Embryonic facial prominence (tissue), 1 donor: ENCODE results near the gene TMEM88.

ENCODE experiments used
- DNase-seq: peaks from one replicate; pipeline ENCODE4 v3.0.0-alpha.2; 2016; ENCODE audit errors: extremely low spot score

TMEM88 gene

DNA sequence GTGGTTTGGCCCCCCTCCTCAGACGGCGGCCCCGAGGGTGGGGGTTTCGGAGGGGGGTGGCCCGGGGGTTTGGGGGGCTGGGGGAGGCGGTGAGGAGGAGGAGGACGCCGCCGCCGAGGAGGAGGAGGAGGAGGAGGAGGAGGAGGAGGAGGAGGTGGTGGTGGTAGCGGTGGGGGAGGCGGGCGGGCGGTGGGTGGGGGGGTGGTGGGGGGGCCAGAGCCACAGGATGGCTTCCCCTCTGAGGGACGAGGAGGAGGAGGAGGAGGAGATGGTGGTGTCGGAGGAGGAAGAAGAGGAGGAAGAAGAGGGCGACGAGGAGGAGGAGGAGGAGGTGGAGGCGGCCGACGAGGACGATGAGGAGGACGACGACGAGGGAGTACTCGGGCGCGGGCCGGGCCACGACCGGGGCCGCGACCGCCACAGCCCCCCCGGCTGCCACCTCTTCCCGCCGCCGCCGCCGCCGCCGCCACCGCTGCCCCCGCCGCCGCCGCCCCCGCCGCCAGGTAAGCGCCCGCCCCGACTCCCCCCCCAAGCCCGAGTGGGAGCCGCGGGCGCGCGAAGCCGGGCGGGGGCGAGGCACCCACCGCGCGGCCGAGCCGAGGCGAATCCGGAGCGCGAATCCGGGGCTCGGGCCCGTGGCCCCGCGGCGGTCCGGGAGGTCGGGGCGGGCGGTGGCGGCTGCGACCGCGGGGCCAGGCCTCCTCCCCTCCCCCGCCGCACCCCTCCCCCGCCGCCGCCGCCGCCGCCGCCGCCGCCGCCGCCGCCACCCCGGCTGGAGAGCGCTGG is 29.9 kb downstream of the TMEM88 start:
- peak; percentile 39 for DNase-seq

DNA sequence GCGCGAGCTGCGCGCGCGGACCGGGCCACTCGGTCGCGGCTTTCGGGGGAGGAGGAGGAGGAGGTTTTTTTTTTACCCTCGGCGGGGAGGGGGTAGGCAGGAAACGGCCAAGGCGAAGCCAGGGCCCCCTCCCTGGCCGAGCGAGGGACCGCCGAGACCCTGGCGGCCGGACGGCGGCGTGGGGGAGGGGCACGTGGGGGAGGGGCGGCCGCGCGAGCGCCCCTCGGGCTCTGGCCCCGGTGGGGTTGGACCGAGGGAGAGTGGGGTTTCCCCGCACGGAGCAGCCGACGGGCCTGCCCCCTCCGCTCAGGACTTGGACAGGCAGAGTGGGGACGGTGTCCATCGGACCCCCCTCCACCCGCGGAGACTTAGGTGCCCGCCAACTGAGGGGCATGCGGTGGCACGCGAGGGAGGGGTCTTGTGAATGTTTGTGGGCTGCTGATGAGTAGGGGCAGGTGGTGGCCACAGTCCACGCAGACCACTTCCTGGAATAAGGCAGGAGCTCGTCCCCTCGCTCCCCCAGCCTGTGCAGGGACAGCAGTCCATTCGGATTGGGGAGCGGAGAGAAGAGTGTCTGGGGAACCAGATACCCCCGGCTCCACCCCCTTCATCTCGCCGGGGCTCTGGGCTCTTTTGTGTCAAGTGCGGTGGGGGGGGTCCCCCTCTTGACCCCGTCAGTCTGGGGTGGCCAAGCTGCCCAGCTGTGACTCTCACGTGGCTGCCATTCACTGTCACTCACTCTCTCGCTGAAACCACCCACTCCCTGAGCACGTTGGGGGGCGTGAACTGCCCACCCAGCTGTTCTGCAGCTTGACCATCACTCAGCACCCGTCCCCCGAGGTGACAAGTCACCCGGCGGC is 30.7 kb downstream of the TMEM88 start:
- no peak for DNase-seq

GRCh38 chr17:7886227-7887037 is 31.6 kb downstream of the TMEM88 start:
- DNase-seq: peak; percentile 53

DNA sequence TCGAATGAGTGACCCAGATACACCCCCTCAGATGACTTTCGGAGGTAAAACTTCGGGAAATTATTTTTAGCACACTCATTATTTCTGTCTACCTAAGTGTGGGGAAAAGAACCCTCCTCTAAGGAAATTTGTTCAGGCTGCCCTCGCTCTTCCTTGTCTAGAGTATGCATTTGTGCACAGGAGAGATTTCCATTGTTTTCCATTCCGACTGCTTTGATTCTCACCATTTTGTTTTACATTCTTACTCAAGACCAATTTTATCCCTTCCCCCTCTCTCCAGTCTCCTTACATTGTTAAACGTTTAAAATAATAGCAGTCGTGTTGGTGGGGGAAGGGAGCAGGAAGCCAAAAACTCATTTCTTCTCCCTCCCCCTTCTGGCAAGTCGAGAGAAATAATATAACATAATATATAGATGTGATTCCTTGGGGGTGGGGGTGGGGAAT is 32.2 kb downstream of the TMEM88 start:
- no peak for DNase-seq

DNA sequence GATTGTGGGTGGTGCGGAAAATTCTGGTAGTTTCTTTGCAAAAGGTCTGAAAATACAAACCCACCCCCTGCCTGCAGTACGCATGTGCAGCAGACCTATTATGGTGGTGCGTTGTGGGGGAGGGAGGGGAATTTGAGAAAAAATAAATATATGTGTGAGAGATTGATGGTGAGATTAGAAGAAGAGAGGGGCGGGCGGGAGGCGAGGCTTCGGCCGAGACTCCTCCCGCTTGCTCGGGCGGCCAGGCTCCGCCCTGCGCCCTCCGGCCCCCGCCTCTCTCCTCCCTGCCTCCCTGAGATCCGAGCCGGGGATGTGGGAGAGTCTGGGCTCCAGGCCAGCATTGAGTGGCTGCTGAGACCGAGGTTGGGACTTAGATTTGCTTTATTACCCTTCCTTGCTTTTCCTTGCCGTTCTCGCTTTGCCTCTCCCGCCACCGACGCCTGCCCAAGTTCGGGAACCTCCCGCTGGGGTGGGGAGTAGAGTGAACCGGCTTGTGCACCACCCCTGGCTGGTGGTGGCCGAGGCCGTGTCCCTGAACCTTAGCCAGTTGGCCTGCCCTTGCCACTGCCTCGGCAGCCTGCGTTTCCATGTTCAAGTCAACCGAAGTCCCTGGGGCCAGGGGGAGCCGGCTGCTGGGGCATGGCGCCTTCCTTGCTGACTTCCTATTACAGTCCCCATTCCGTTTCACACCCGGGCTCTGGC is 32.8 kb downstream of the TMEM88 start:
- DNase-seq: peak; percentile 97

DNA sequence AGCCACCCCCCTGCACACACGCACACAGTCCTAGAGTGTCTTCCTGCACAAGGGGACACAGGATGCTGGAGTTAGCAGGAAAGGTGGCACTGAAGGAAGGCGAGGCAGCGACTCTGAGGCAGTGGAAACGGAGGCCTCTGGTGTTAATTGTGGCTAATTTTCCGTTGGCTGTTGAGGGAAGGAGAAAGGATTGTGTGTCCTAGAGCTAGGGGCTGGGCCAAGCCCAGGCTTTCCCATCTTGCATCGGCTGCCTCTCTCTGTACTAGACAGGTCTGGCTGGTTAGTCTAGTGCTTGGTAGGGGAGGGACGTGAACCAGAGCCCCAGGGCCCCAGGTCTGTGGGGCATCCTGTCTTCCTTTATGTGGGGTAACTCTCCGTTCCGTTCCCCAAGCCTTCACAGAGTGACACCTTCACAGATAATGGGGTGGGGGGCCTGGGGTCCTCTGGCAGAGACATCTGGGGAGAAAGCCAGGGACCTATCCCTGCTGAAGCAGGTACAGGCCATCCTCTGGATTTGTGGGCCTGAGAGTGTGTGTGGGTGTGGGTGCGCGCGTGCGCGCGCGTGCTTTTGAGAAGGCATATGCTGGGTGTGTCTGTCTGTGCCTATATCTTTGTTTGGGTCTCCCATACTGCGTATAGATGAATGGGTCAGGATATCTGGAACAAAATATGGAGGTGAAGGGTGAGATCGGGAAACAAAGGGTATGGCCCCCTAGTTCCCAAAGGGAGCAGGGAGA is 33.5 kb downstream of the TMEM88 start, which contains the start of gene CHD3:
Gene CHD3 (plus strand): TSS at position 606 of the 737 bp plus-strand sequence. CDS start 212 bp downstream, outside the sequence.
- peak; percentile 52 for DNase-seq

- peak; percentile 34 for DNase-seq
Observed at GRCh38 chr17:7889166-7889955, 34.5 kb downstream of the TMEM88 start.

DNA sequence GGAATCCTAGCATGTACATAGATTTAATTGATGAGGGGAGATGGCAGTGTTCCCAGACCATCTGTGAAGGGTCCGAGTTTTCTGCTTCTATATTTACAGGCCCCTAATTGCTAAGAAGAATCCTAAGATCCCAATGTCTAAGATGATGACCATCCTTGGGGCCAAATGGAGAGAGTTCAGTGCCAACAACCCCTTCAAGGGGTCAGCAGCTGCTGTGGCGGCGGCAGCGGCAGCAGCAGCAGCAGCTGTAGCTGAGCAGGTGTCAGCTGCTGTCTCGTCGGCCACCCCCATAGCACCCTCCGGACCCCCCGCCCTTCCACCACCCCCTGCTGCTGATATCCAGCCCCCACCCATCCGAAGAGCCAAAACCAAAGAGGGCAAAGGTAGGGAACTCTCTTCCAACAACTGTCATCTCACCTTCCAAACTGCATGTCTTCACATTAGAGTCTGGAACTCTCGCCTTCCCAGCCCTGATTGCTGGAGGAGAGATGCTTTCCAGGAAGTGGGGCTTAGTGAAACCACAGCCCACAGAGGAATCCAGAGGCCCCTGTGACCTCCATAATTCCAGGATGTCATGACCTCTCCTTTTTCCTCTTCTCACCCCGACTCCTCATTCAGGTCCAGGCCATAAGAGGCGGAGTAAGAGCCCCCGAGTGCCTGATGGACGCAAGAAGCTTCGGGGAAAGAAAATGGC is 38.5 kb downstream of the TMEM88 start:
- DNase-seq: no peak

GRCh38 chr17:7894226-7894625 is 39.4 kb downstream of the TMEM88 start:
- no peak for DNase-seq

GRCh38 chr17:7894866-7895265 is 40.0 kb downstream of the TMEM88 start:
- DNase-seq: no peak

GRCh38 chr17:7897090-7897489 is 42.2 kb downstream of the TMEM88 start:
- DNase-seq: no peak

- no peak for DNase-seq
Observed at GRCh38 chr17:7897773-7898172, 42.9 kb downstream of the TMEM88 start.

DNA sequence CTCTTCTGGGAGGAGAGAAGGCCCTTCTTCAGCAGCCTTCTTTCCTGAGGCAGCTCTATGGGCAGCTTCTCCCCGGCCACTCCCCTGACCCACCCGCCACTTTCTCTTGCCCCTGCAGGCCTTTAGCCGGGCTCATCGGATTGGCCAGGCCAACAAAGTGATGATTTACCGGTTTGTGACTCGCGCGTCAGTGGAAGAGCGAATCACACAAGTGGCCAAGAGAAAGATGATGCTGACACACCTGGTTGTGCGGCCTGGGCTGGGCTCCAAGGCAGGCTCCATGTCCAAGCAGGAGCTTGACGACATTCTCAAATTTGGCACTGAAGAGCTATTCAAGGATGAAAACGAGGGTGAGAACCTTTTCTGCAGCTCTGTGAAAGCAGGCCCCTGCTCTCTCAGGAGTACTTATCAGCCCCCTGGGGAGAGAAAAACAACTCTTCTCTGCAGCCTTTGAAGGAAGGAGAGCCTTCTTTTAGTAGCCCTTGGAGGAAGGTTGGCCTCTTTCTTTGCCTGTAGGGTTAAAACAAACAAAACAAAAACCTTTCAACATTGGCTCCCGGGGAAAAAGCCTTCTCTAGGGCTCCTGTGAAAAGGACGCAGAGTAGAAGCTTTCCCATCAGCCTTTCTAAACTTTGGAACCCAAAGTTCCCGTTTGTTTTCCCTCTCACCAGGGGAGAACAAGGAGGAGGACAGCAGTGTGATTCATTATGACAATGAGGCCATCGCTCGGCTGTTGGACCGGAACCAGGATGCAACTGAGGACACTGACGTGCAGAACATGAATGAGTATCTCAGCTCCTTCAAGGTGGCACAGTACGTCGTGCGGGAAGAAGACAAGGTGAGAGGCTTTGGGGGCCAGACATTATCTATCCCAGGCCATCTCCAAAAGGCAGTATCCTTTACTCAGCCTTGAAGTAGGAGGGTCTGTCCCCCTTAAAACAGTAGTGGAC is 48.6 kb downstream of the TMEM88 start:
- no peak for DNase-seq
